Parathyroid adenoma (tissue), 2 donors: ENCODE data around the gene EEF1AKMT2.

Source experiments
- H2AFZ ChIP-seq: fragments of 300-600 bp; sonication (generic); one replicate; pipeline ENCODE4 v1.7.0; 2017; ENCODE audit warnings: antibody characterized with exemption, mild to moderate bottlenecking
- H3K27ac ChIP-seq: fragments of 300-600 bp; sonication (generic); one replicate; pipeline ENCODE4 v1.7.0; 2017
- H3K27me3 ChIP-seq: fragments of 300-600 bp; sonication (generic); one replicate; pipeline ENCODE4 v1.7.0; 2017; ENCODE audit warnings: low read length; ENCODE audit not compliant: control insufficient read depth, insufficient read depth
- H3K36me3 ChIP-seq: fragments of 300-600 bp; sonication (generic); one replicate; pipeline ENCODE4 v1.7.0; 2017; ENCODE audit warnings: low read length; ENCODE audit not compliant: control insufficient read depth, insufficient read depth
- H3K4me1 ChIP-seq: fragments of 300-600 bp; sonication (generic); one replicate; pipeline ENCODE4 v1.7.0; 2017; ENCODE audit warnings: control low read depth
- H3K4me2 ChIP-seq: fragments of 300-600 bp; sonication (generic); one replicate; pipeline ENCODE4 v1.7.0; 2017; ENCODE audit warnings: low read length
- H3K4me3 ChIP-seq: fragments of 300-600 bp; sonication (generic); one replicate; pipeline ENCODE4 v1.7.0; 2017; ENCODE audit warnings: low read depth, low read length
- H3K79me2 ChIP-seq: fragments of 300-600 bp; sonication (generic); one replicate; pipeline ENCODE4 v1.7.0; 2017; ENCODE audit warnings: control low read depth
- H3K9ac ChIP-seq: fragments of 300-600 bp; sonication (generic); one replicate; pipeline ENCODE4 v1.7.0; 2017; ENCODE audit warnings: mild to moderate bottlenecking
- H3K9me3 ChIP-seq: fragments of 300-600 bp; sonication (generic); one replicate; pipeline ENCODE4 v1.7.0; 2017; ENCODE audit warnings: low read length; ENCODE audit not compliant: control insufficient read depth
- TF ChIP-seq, protein P1 (sequence below): fragments of 300-600 bp; sonication (generic); IDR thresholded peaks from one replicate; pipeline ENCODE4 v1.7.0; 2017; ENCODE audit warnings: antibody characterized with exemption, mild to moderate bottlenecking
- donor health status: primary hyperparathyroidism.

EEF1AKMT2 gene

DNA sequence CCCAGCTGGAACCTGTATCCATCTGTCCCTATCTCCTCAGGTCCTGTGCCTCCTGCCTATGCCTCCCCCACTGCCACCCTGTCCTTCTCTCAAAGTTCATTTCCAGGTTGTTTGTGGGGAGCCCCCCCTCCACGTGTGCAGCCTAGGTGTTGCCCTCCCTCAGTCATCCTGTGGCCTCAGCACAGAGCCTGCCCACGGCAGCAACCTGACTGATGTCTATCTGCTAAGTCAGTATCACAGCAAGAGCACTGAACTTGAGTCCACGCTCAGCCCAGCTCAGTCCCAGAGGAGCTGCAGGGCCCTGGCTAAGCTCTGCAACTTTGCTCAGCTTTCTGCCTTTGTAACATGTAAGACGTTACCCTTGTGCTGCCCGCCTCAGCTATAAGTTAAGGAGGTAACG is 76.2 kb downstream of the EEF1AKMT2 start:
- Histone ChIP-seq H3K4me1 (peaks cover 48% of the 10 kb centered on the region), H3K9ac (no peak overlapping the region)
- TF ChIP-seq, protein P1, sequence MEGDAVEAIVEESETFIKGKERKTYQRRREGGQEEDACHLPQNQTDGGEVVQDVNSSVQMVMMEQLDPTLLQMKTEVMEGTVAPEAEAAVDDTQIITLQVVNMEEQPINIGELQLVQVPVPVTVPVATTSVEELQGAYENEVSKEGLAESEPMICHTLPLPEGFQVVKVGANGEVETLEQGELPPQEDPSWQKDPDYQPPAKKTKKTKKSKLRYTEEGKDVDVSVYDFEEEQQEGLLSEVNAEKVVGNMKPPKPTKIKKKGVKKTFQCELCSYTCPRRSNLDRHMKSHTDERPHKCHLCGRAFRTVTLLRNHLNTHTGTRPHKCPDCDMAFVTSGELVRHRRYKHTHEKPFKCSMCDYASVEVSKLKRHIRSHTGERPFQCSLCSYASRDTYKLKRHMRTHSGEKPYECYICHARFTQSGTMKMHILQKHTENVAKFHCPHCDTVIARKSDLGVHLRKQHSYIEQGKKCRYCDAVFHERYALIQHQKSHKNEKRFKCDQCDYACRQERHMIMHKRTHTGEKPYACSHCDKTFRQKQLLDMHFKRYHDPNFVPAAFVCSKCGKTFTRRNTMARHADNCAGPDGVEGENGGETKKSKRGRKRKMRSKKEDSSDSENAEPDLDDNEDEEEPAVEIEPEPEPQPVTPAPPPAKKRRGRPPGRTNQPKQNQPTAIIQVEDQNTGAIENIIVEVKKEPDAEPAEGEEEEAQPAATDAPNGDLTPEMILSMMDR: no peak

DNA sequence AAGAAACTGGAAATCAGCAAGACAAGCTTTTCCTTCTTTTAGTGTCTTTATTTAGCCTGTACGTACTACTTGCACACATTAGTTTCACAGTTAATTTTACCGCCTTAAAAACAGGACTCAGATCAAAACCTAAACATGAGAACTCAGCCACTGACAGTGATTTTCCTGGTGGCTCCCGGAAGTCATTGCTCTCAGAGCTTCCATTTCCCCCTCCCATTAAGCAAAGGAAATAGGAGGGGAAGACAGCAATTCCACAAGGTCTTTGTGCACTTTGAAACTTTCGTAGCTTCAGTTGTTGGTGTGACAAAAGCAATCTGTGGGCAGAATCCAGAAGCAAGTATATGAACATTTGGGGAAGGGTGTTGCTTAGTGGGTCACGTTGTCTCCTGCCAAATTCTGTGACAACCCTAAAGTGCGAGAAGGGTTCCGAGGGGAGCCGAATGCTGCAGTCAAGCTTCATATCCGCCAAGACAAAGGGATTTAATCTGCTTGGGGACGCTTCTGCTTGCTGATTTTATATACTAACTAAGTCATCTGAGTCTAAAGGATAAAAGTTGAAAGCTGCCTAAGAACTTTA is 77.9 kb downstream of the EEF1AKMT2 start:
- Histone ChIP-seq H3K4me3 (no peak overlapping the region), H3K27ac (peak overlapping the region; percentile 15), H2AFZ (no peak overlapping the region), H3K4me1 (peaks cover 52% of the 10 kb centered on the region), H3K9me3 (no peaks in the 10 kb centered on the region), H3K79me2 (peaks cover 77% of the 10 kb centered on the region), H3K27me3 (no peaks in the 10 kb centered on the region), H3K4me2 (no peak overlapping the region), H3K36me3 (no peaks in the 10 kb centered on the region), H3K9ac (no peak overlapping the region)
- TF ChIP-seq, protein P1: no peak

More for the DNA sequence above, 76.2 kb downstream of the EEF1AKMT2 start:
- Histone ChIP-seq H3K4me3 (no peak overlapping the region), H3K4me2 (no peak overlapping the region), H3K27ac (peak overlapping the region; percentile 47), H3K27me3 (no peaks in the 10 kb centered on the region), H3K79me2 (peaks cover 82% of the 10 kb centered on the region), H3K36me3 (no peaks in the 10 kb centered on the region), H3K9me3 (no peaks in the 10 kb centered on the region), H2AFZ (no peak overlapping the region)

DNA sequence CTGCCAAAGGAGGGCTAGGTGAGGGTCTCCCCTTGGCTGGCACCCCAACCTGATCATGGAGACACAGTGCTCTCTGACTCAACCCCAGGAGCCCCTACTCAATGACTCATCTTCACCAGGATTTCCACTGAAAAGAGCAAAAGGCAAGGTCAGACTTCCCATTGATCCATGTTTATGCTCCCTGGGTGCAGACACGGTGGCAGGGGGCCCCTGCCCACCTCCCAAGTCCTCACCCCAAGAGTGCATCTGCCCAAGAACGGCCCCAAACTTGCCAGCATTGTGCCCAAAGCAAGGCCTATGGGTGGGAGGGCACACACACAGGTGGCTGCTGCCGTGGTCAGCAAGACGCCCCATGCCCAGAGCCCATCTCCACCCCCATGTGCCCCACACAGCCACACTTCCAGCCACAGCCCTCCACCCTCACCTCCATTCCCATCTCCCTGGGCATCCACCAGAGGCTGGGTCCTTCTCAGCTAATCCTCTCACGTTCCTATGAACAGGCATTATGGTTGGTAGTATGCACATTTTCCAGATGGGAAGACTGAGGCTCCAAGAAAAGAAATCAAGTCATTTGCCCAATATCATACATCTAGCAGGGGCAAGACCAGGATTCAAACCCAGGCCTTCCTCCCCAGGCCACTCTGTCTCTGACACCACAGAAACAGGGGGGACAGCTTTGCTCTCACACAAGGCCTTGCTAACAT is 78.8 kb downstream of the EEF1AKMT2 start:
- Histone ChIP-seq H3K9me3 (no peaks in the 10 kb centered on the region), H3K9ac (no peak overlapping the region), H3K27ac (no peak overlapping the region), H2AFZ (no peak overlapping the region), H3K4me1 (peaks cover 50% of the 10 kb centered on the region), H3K79me2 (peaks cover 74% of the 10 kb centered on the region), H3K27me3 (no peaks in the 10 kb centered on the region), H3K4me2 (no peak overlapping the region), H3K36me3 (no peaks in the 10 kb centered on the region), H3K4me3 (no peak overlapping the region)
- TF ChIP-seq, protein P1: no peak

DNA sequence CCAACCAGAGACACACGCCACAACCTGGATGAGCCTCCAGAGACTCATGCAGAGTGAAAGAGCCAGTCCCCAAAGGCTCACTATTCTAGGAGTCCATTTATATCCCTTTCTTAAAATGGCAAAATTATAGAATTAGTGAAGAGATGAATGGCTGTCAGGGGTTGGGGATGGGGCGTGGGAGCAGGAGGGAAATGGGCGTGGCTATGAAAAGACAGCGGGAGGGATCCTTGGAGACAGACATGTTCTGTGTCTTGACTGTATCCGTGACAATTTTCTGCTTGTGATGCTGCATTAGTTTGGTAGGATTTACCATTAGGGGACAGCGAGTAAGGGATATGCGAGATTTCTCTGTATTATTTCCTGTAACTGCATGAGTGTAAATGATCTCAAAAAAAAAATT is 80.5 kb downstream of the EEF1AKMT2 start:
- Histone ChIP-seq H2AFZ (no peak overlapping the region), H3K27ac (no peak overlapping the region), H3K4me2 (no peak overlapping the region), H3K79me2 (peaks cover 68% of the 10 kb centered on the region), H3K9ac (no peak overlapping the region), H3K4me3 (no peak overlapping the region), H3K9me3 (no peaks in the 10 kb centered on the region), H3K27me3 (no peaks in the 10 kb centered on the region), H3K36me3 (no peaks in the 10 kb centered on the region), H3K4me1 (peaks cover 54% of the 10 kb centered on the region)
- TF ChIP-seq, protein P1: no peak
